ENCODE data around the gene NPBWR2.
"Not testable (repeated sequence)": the region's sequence is repeated elsewhere in the genome, so short reads cannot be mapped to it uniquely, and the experiment has no call there.

Gene NPBWR2

DNA sequence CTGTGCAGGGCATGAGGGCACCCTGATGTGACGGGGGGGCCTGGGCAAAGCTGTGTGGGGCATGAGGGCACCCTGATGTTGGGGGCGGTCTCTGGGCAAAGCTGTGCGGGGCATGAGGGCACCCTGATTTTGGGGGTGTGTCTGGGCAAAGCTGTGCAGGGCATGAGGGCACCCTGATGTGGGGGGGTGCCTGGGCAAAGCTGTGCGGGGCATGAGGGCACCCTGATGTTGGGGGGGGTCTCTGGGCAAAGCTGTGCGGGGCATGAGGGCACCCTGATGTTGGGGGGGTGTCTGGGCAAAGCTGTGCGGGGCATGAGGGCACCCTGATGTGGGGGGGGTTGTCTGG is 10.0 kb upstream of the NPBWR2 start:
- DNase-seq (ENCODE audit: low spot score) = not testable (repeated sequence)

DNA sequence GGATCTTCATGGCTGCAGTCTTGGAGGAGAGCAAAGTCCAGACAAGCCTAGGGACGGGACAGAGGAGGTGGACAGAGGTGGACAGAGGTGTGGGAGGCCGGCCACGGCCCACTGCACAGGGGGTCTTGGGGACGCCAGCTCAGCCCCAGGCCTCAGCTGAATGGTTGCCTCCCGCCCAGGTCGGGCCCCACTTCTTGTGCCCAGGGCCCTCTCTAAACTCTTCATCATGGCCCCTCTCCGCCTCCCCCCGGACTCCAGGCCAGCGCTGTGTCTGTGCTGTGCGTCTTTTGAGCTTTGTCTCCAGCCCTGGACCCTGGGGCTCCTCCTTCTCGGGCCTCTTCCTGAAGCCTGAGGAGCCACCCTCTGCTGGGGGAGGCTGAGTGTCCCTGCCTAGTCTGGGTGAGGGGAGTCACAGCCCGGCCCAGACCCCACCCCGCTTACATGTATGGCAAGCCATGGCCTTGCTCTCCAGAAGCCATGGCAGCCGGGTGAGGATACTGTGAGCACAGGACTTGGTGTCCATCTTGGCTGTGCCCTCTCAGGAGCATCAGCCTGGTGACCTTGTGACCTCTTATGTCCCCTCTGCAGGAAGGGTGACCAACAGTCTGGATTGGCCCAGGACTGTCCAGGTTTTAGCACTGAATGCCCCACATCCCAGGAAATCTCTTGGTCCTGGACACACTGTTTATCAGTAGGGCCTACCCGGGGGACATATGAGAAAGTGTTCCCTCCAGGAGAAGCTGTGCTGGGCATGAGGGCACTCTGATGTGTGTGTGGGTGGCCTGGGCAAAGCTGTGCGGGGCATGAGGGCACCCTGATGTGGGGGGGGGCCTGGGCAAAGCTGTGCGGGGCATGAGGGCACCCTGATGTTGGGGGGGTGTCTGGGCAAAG is 9.4 kb upstream of the NPBWR2 start:
- no peak for DNase-seq (ENCODE audit: low spot score)

GRCh38 chr20:64116016-64116415 is 8.7 kb upstream of the NPBWR2 start:
- no peak for DNase-seq (ENCODE audit: low spot score)

DNA sequence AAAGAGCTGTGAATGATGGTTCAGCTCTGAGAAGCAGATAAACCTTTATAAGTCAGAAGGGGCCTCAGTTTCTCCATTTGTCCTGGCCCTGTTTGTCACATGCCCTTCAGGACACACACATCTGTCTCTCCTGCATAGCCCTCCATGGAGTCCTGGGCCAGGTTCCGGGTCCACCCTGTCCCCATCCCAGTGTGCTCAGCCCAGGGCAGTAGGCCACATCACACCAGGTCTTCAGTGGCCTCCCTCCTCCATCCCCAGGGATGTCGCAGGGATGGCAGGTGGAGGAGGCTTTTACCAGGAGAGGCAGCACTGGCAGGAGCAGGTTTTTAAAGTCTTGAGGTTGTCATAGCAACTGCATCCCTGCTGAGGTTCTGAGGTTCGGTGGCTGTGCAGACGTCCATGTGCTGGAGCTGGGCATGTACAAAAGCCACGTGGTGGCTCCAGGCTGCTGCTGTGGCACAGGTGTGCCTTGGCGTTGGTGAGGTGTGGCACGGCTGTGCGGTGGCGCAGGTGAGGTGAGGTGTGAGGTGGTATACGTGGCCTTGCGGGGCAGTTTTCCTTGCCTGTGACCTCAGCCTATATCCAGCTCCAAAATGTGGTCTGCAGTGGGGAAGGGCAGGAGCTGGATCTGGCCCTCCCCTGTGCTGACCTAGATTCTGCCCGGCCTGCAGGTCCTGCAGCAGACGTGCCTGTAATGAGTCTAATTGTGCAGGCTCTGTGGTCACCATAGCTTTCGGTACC is 8.0 kb upstream of the NPBWR2 start:
- DNase-seq (ENCODE audit: low spot score) = no peak

- no peak for DNase-seq (ENCODE audit: low spot score)
Measured at GRCh38 chr20:64114356-64114971, 7.1 kb upstream of the NPBWR2 start.

DNA sequence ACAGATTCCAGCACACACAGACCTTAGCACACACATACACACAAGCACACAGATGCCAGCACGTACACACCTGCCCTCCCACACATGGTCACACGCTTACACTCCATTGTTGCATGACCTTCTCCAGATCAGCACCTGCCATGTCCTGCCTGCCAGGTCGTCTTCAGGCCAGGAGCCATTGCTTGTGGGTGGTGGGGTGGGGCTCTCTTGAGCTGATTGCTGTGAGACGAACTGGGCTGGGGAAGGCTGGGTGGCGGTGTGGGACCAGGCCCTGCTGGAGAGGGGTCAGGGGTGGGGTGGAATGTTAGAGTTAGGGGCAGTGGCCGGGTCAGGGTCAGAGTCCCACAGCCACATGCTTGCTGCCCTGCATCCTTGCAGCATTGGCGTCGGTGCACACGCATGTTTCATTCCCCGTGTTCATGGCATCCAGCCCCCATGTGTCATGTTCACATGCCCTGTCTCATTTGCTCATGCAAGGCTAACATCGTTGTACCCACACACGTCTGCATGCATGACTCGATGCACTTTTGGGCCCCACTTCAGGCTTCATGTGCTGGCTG is 6.5 kb upstream of the NPBWR2 start:
- DNase-seq (ENCODE audit: low spot score) = no peak

GRCh38 chr20:64113444-64113775 is 6.0 kb upstream of the NPBWR2 start:
- DNase-seq (ENCODE audit: low spot score) = no peak

GRCh38 chr20:64112691-64113443 is 5.5 kb upstream of the NPBWR2 start:
- DNase-seq (ENCODE audit: low spot score) = no peak

DNA sequence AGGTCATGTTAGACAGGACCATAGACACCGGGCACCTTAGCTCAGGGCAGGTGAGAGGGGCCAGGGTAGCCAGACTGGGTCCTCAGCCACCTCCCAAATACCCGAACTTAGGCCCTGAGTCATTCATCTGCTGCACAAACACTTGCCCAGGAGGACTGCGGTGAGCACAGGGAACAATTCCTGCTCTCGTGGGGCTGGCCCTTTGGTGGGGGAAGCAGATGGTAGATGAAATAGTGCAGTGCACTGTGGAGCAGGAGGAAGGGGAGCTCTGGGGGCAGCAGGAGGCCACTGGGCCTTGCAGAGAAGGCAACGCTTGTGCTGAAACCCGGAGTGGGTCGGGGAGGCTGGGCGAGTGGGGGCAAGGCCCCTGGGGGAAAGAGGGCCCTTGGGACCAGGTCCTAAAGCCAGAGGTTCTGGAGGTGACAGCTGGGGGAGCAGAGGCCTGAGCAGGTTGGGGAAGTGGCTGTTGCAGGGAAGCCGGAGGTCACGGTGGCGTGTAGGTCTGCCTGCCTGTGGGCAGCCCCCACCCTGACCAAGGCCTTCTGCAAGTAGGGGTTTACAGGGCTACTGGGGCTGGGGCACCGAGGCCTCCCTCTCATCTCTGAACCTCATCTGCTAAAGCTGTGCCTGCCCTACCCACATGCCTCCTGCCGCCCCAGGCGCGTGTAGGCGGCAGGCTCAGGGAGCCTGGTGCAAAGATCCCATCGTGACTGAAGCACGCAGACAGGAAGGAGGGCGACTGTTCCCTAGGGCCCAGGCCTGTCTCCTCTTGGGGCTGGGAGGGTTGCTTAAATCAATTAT is 4.7 kb upstream of the NPBWR2 start:
- DNase-seq (ENCODE audit: low spot score) = no peak

DNA sequence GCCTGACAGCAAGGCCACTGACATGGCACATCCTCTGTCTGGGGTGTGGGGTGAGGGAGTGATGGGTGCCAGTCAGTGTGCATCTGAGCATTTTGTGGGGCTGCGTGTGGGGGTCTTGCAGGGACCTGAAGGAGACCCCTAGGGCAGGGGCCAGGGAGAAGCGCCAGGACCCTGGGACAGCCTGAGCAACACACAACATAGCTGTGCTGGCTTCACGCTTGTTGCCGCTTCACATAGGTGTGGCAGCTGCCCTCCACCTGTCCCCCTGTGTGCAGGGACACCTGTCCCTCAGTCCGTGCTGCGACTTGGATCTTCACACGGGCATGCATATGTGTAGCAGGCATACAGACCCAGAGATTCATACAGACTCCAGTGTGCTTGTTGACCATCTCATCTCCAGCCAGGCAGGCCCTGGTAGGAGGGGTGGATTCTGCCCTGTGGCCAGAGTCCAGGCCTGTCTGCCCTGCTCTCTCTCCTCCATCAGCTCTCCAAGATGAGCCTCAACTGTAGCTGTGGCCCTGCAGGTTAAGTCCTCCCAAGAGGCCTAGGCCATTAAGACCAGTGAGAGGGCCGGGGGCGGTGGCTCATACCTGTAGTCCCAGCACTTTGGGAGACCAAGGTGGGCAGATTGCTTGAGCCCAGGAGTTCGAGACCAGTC is 3.2 kb upstream of the NPBWR2 start:
- DNase-seq (ENCODE audit: low spot score) = no peak

DNA sequence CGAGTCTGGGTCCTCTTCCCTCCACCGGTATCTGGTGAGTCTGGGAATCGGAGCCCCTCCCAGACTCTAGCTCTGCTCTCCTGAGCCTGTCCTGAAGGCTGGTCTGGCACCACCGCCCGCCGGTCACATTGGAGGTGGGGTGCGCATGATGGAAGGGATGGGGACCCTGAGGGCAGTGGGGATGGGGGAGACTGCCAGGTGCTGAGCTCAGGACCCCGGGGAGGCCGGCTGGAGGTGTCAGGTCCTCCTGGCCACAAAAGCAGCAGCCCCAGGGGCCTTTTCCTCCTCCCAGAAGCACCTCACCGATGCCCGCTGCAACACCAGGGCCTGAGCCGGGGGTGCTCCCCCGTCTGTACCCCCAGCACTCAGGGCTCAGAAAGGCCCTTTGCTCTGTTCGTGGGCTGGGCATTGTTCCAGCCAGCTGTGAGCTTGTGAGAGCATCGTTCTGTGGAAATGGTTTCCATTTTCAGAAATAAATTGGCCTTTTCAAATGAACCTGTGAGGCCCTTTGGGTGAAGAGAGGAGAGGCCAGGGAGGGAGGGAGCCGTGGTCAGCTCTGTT is 2.5 kb upstream of the NPBWR2 start:
- DNase-seq (ENCODE audit: low spot score) = no peak

GRCh38 chr20:64108731-64109681 is 1.6 kb upstream of the NPBWR2 start:
- no peak for DNase-seq (ENCODE audit: low spot score)

DNA sequence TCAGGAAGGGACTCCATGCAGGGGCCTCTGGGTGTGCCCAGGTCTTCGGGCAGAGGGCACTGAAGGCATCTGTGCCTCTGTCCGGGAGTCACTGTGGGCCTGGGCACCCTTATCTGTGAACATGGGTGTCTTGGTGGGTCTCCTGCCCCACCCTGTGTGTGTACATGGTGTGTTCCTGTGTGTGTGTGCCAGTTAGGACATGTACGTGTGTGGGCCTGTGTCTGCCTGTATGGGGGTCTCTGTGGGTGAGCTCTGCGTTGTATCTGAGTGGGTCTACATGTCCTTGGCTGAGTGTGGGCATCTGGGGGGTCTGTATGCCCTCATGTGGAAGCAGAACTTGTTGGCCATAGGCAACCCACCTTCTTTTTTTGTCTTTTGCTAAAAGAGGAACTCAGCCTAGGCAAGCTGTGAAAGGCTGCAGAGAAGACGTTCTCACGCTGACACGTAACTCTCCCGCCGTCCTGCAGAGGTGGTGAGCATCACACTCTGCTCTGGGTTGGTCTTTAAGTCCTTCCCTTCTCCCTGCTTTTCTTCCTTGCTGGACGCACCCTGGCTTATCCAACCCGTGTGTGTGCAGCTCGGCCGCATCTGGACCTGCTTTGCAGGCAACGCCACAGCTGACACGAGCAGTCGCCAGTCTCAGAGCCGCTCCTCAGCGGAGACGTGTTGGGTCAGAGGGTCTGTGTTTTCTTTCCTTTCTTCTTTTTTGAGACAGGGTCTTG is 532 bp upstream of the NPBWR2 start:
- no peak for DNase-seq (ENCODE audit: low spot score)

DNA sequence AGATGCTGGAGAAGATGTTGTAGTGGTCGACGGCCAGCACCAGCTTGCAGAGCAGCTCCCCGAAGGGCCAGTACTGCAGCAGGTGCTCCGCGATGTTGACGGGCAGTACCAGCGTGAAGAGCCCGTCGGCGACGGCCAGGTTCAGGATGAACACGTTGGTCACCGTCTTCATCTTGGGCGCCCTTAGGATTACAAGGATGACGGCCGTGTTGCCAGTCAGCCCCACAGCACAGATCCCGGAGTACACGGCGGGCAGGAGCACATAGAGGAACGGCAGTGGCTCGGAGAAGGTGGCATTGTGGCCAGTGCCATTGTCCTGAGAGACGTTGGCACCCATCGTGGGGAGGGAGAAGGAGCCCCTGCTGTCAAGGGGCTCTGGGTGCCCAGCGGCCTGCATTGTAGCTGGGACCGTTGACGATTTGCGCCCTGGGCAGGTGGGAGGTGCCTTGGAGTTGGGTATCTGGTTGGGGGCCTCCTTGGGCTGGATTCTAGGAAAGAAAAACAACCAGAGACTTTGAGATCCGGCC is 867 bp downstream of the NPBWR2 start:
- DNase-seq (ENCODE audit: low spot score) = no peak

- DNase-seq (ENCODE audit: low spot score) = no peak
Measured at GRCh38 chr20:64105846-64106434, 1.4 kb downstream of the NPBWR2 start.

DNA sequence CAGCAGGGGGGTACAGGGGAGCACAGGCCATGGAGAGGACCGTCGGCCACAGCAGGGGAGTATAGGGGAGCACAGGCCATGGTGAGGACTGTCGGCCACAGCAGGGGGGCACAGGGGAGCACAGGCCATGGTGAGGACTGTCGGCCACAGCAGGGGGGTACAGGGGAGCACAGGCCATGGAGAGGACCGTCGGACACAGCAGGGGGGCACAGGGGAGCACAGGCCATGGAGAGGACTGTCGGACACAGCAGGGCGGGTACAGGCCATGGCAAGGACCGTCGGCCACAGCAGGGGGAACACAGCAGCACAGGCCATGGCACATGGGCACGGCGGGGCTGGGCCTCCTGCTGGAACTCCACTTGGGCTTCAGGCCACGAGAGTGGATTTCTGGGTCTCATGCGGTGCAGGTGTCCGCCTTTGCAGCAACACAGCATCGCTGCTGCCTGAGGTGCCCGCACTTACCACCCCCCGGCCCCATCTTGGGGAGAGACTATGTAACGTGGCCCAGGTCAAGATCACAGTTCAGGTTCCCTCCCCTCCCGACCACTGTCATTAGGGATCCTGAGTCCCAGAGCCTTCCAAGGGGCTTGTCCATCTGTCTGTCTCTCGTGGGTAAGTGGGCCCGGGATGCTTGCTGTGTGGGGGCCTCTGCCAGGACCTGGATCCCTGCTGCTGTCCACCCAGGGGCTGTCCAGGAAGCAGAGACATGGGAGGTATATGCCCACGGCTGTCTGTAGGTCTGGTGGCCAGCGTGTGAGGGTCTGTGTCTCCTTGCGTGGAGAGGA is 2.5 kb downstream of the NPBWR2 start:
- no peak for DNase-seq (ENCODE audit: low spot score)
